Renal pelvis (tissue), 4 donors: ENCODE data around the gene FOXO1. TPM values are rescaled to one million over a fixed set of nuclear protein-coding genes. Genes with fewer than 3 reads are reported as not detected.
A peak's percentile ranks its signal among the peaks of the same experiment; 100 is the strongest.
"Not testable (repeated sequence)": the region's sequence is repeated elsewhere in the genome, so short reads cannot be mapped to it uniquely, and the experiment has no call there.

ENCODE experiments used
- DNase-seq: peaks from one replicate; pipeline ENCODE4 v3.0.0-alpha.2; 2013
- polyA plus RNA-seq, 3 donors: library from polyadenylated mRNA; unstranded; fragments of 120-200 nt; gene quantifications; one replicate each; pipeline ENCODE4 v1.2.1, GENCODE V29; 2013; ENCODE audit not compliant: insufficient read length in 3 of 3

Gene FOXO1
- polyA plus RNA-seq, 3 donors = 12.9 to 14.0 (median 14.0) TPM

DNA sequence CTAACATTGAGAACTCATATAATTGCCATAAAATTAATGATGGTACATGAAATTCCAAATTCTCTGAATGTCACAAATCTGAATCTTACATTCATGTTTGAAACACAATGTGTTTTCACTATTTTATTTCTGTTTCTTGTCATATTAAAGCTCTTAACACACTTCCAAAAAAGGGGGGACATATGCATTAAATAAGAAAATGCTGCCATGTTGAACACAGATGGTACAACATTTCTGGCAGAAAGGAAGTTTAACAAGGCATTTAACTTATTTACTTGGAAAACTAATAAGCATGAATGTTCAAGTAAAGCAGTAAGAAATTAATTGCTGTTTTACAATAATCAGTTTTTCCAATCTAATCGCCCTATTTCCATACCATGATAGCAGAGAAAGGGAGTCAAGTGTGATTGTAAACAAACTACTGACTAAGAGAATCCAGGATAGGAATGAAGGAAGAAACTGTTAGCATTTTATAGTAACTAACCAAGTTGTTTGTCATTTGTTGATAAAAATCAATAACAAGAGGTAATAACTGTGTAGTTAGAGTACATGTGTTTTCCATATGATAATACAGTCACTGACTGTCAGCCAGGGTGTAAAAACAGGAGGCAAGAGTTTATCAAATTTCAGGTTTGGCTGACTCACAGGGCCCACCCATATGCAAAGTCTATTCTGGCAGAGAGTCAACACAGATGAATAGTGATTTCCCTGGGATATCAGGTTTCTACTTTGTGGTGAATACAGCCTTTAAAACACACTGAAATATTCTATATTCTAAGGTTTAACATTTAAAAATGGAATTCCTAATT lies 5.7 kb upstream of the FOXO1 start:
- peak; percentile 52 for DNase-seq

DNA sequence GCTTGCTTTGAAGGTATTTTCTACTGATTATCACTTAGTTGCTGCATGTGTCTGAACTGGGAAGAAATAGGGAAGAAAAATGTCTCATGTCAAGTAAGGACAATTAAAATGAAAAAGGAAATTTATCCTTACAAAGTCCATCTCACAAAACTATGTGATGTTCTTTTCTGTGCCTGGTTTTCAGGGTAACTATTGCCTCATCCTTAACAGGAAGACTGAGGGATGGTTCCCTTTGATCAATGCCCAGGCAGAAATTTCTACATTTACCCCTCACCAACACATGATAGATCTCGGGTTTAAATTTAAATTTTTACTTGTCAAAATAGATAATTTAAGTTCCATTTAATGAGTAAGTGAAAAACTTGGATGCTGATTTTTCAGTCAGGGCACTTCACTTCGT lies 3.9 kb upstream of the FOXO1 start:
- no peak for DNase-seq

GRCh38 chr13:40668335-40668734 lies 1.9 kb upstream of the FOXO1 start:
- DNase-seq = no peak

- no peak for DNase-seq
These were observed 1.2 kb upstream of the FOXO1 start for GRCh38 chr13:40667622-40667978.

- DNase-seq = no peak
These were observed 636 bp upstream of the FOXO1 start for GRCh38 chr13:40666933-40667621.

DNA sequence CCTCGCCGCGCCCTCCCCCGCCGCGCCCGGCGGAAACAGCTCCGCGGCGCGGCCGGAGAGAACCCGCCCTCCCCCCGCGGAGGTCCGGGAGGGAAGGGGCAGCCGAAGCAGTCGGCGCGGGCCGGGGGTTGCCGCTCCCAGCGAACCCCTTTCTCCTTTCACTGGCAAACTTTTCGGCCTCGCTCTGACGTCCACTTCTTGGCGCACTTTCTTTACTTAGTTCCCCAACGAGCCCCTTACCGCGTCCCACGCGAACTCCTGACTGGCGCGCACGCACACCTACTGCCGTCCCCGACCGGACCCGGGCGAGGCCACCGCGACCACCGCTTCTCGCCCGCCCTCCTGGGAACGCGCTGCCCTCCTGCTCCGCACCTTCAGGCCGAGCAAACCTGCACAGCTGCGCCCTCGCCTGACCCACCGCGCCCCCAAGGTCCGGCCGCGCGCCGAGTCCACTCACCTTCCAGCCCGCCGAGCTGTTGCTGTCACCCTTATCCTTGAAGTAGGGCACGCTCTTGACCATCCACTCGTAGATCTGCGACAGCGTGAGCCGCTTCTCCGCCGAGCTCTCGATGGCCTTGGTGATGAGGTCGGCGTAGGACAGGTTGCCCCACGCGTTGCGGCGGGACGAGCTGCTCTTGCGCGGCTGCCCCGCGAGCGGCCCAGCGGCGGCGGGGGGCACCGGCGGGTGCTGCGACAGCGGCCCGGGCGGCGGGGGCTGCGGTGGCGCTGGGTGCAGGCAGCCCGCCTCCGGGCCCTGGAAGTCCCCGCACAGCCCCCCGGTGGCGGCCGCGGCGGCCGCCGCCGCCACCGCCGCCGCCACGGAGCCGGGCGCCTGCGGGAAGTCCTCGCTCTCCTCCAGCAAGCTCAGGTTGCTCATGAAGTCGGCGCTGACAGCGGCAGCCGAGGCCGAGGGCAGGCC lies 1.1 kb downstream of the FOXO1 start:
- no peak for DNase-seq

- no peak for DNase-seq
These were observed 1.9 kb downstream of the FOXO1 start for GRCh38 chr13:40664350-40665125.

DNA sequence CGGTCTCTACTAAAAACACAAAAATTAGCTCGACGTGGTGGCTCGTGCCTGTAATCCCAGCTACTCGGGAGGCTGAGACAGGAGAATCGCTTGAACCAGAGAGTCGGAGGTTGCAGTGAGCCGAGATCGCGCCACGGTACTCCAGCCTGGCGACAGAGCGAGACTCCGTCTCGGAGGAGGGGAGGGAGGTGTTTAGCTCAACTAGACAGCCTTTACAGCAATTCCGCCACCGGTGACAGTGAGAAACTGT lies 2.4 kb downstream of the FOXO1 start:
- not testable (repeated sequence) for DNase-seq

- DNase-seq = no peak
These were observed 3.6 kb downstream of the FOXO1 start for GRCh38 chr13:40662866-40663265.

DNA sequence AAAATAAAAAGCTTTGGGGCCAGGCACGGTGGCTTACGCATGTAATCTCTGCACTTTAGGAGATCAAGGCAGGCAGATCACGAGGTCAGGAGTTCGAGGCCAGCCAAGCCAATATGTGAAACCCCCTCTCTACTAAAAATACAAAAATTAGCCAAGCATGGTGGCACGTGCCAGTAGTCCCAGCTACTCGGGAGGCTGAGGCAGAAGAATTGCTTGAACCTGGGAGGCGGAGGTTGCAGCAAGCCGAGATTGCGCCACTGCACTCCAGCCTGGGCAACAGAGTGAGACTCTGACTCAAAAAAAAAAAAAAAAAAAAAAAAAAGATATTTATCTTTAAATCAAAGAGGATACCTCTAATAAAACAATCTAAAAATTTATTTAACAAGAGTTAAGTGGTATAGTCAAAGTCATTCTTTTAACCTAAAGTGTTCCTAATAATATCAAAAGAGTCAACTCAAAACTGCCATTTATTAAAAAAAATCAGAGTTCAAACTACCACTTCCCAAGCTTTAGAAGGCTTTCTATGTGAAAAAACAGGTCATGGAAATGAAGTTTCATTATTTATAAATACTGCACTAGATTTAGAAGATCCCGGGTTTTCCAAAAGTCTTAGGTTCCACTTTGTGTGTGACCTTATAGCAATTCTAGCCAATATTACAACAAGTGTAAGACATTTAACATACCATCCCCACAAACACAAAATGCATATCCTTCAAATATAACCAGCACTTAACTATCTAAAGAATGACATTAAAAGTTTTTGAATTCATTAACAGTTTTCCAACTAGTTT lies 4.4 kb downstream of the FOXO1 start:
- no peak for DNase-seq

- DNase-seq = no peak
These were observed 5.7 kb downstream of the FOXO1 start for GRCh38 chr13:40660692-40661091.

DNA sequence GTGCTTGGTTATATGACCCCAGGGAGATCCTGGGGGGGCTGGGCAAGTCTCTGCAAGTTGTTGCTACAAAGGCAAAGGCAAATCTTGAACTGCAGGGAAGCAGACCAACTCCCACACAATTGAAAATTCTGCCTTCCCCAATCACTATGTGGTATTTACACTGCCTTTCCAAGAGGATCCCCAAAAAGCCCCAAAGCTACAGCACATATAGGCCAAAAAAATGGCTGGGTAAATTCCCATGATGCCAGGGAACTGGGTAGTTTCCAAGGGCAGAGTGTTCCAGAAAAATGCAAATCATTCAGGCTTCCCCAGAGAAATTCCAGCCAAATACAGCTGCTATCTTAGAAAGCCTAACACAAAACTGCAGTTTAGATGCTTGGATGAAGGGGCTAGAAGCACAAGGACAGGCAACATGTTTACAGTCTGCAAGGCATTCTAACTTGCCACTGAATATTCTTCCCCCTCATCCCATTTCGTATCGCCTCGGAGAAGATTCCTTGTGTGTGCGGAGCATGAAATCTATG lies 6.2 kb downstream of the FOXO1 start:
- no peak for DNase-seq

- no peak for DNase-seq
These were observed 8.5 kb downstream of the FOXO1 start for GRCh38 chr13:40657951-40658350.

DNA sequence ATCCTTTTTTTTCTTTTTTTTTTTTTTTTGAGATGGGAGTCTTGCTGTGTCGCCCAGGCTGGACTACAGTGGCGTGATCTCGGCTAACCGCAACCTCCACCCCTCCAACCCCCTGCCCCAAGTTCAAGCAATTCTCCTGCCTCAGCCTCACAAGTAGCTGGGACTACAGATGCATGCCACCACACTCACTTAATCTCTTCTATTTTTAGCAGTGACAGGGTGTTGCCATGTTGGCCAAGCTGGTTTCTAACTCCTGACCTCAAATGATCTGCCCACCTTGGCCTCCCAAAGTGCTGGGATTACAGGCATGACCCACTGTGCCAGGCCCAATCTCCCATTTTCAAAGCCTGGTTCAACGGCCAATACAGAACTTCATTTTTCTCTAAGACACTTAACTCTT lies 9.1 kb downstream of the FOXO1 start:
- no peak for DNase-seq

GRCh38 chr13:40656358-40656757 lies 10.1 kb downstream of the FOXO1 start:
- DNase-seq = no peak

- DNase-seq = no peak
These were observed 12.7 kb downstream of the FOXO1 start for GRCh38 chr13:40653527-40654318.

GRCh38 chr13:40652588-40652940 lies 13.9 kb downstream of the FOXO1 start:
- DNase-seq = no peak

DNA sequence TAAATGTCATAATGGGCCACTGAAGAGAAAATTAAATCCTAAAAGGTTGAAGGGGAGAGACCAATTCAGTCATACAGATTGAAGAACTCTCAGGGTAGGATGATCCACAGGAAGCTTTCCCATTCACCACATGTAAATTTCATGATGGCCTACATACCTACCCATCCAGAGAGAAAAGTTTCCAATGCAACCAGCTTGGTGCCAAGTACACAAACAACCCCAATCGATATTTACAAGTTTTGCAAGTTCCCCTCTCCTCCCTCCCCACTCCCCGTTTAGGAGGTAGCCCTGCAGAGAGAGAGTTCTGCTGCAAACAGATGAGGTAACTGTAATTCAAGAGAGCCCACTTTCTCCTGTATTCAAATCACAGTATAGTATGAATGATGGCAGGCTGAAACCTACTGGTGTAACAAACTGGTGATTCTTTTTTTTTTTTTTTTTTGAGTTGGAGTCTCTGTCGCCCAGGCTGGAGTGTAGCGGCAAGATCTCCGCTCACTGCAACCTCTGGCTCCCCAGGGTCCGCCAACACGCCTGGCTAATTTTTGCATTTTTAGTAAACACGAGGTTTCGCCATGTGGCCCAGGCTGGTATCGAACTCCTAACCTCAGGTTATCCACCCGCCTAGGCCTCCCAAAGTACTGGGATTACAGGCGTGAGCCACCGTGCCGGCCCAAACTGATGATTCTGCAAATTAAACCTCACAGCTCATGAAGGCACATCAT lies 14.4 kb downstream of the FOXO1 start:
- no peak for DNase-seq

GRCh38 chr13:40648841-40649240 lies 17.6 kb downstream of the FOXO1 start:
- DNase-seq = no peak
